CD14-positive monocyte (primary cell): ENCODE data around the gene GPR156. TPM values are rescaled to one million over a fixed set of nuclear protein-coding genes. Genes with fewer than 3 reads are reported as not detected.
"Not testable (repeated sequence)": the region's sequence is repeated elsewhere in the genome, so short reads cannot be mapped to it uniquely, and the experiment has no call there.

Experiments
- DNase-seq, 3 donors: peaks; one replicate each; pipeline ENCODE4 v3.0.0-alpha.2; 2011 to 2022
- H2AFZ ChIP-seq: 2 replicates; pipeline ENCODE4 v1.6.0; 2012; ENCODE audit warnings: mild to moderate bottlenecking, low read depth, low read length, inconsistent platforms; ENCODE audit not compliant: insufficient read depth, poor library complexity, severe bottlenecking
- H3K27ac ChIP-seq, 2 donors: 1 replicate in 1 of 2; 2 replicates in 1 of 2; pipeline ENCODE4 v1.5.1; 2012 to 2013; ENCODE audit warnings: low read length in 2 of 2, control low read depth in 1 of 2, inconsistent platforms in 1 of 2, low read depth in 1 of 2, mild to moderate bottlenecking in 1 of 2
- H3K27me3 ChIP-seq, 2 donors: one replicate each; pipeline versions ENCODE4 v1.6.0 to v1.6.1; 2011 to 2013; ENCODE audit warnings: low read length in 2 of 2; ENCODE audit not compliant: control insufficient read depth in 2 of 2, insufficient read depth in 2 of 2
- H3K36me3 ChIP-seq, 2 donors: replicated peaks in 1 of 2; 1 replicate in 1 of 2; 2 replicates in 1 of 2; pipeline versions ENCODE4 v1.5.1 to v1.6.1; 2012 to 2013; ENCODE audit warnings: low read length in 2 of 2, control low read depth in 1 of 2, inconsistent platforms in 1 of 2, mild to moderate bottlenecking in 1 of 2; ENCODE audit not compliant: insufficient read depth in 2 of 2, control insufficient read depth in 1 of 2
- H3K4me1 ChIP-seq, 2 donors: 1 replicate in 1 of 2; 2 replicates in 1 of 2; pipeline versions ENCODE4 v1.5.1 to v1.6.1; 2012 to 2013; ENCODE audit warnings: low read length in 2 of 2, control low read depth in 1 of 2, inconsistent platforms in 1 of 2, mild to moderate bottlenecking in 1 of 2, moderate library complexity in 1 of 2; ENCODE audit not compliant: insufficient read depth in 2 of 2, control insufficient read depth in 1 of 2
- H3K4me2 ChIP-seq: replicated peaks from 2 replicates; pipeline ENCODE3; 2012; ENCODE audit warnings: low read length, moderate library complexity, mild to moderate bottlenecking; ENCODE audit not compliant: poor library complexity, severe bottlenecking; ENCODE audit errors: extremely low read depth
- H3K4me3 ChIP-seq, 3 experiments: fragments of 200-600 bp in 1 of 3; sonication (generic) in 1 of 3; replicated peaks in 1 of 3; 1 replicate in 2 of 3; 2 replicates in 1 of 3; pipeline ENCODE4 v1.5.1; 2011 to 2013; ENCODE audit warnings: low read length in 3 of 3, mild to moderate bottlenecking in 3 of 3, control low read depth in 2 of 3, low read depth in 2 of 3, inconsistent platforms in 1 of 3, moderate library complexity in 1 of 3
- H3K79me2 ChIP-seq: 2 replicates; pipeline ENCODE4 v1.6.0; 2012; ENCODE audit warnings: mild to moderate bottlenecking, control low read depth, inconsistent platforms, low read length, moderate library complexity; ENCODE audit not compliant: insufficient read depth
- H3K9ac ChIP-seq: 2 replicates; pipeline ENCODE4 v1.6.0; 2017; ENCODE audit warnings: low read length, mild to moderate bottlenecking; ENCODE audit not compliant: insufficient read depth, poor library complexity, severe bottlenecking
- H3K9me3 ChIP-seq, 2 donors: replicated peaks in 1 of 2; 1 replicate in 1 of 2; 2 replicates in 1 of 2; pipeline versions ENCODE4 v1.5.1 to v1.6.1; 2012 to 2013; ENCODE audit warnings: low read length in 2 of 2, control low read depth in 1 of 2; ENCODE audit not compliant: control insufficient read depth in 1 of 2, insufficient read depth in 1 of 2
- H4K20me1 ChIP-seq: 2 replicates; pipeline ENCODE4 v1.6.0; 2012; ENCODE audit warnings: mild to moderate bottlenecking, low read length, control low read depth, moderate library complexity; ENCODE audit not compliant: insufficient read depth
- H3K27ac Mint-ChIP-seq, 7 donors: one replicate each; pipeline ENCODE4 v1.8.0; 2020; ENCODE audit warnings: mild to moderate bottlenecking in 7 of 7, mixed read lengths in 7 of 7, moderate library complexity in 6 of 7, inconsistent platforms in 2 of 7
- H3K27me3 Mint-ChIP-seq, 3 donors: one replicate each; pipeline ENCODE4 v1.8.0; 2021 to 2022; ENCODE audit warnings: low read depth in 3 of 3, mild to moderate bottlenecking in 3 of 3, mixed read lengths in 3 of 3, moderate library complexity in 3 of 3, inconsistent platforms in 1 of 3
- H3K36me3 Mint-ChIP-seq, 2 donors: one replicate each; pipeline ENCODE4 v1.8.0; 2020; ENCODE audit warnings: mixed read lengths in 2 of 2, inconsistent platforms in 1 of 2, mild to moderate bottlenecking in 1 of 2
- H3K4me1 Mint-ChIP-seq: one replicate; pipeline ENCODE4 v1.8.0; 2020; ENCODE audit warnings: mild to moderate bottlenecking, mixed read lengths
- H3K4me3 Mint-ChIP-seq, 2 donors: one replicate each; pipeline ENCODE4 v1.8.0; 2020; ENCODE audit warnings: mild to moderate bottlenecking in 2 of 2, mixed read lengths in 2 of 2, moderate library complexity in 1 of 2
- H3K9me3 Mint-ChIP-seq, 7 donors: one replicate each; pipeline ENCODE4 v1.8.0; 2020 to 2022; ENCODE audit warnings: mixed read lengths in 7 of 7, mild to moderate bottlenecking in 6 of 7, moderate library complexity in 6 of 7, inconsistent platforms in 2 of 7
- CTCF ChIP-seq: fragments of 200-600 bp; IDR thresholded peaks from one replicate; pipeline ENCODE4 v1.8.0; 2022; ENCODE audit warnings: antibody characterized with exemption, mild to moderate bottlenecking
- WGBS: methylation state at CpG from one replicate; pipeline ENCODE4 v1.1.5; 2013; ENCODE audit warnings: missing lambda C conversion rate; ENCODE audit not compliant: insufficient coverage; 5-methylcytosine and 5-hydroxymethylcytosine counted together
- intact Hi-C, 2 donors: fragments of 100-400 bp; cut with micrococcal nuclease; formaldehyde crosslinking; loops; one replicate each; pipeline versions ENCODE4 v1.15.0 to v1.15.1; 2023
- polyA plus RNA-seq, 3 donors: library from polyadenylated mRNA; depleted of rRNA in 1 of 3; unstranded in 2 of 3; stranded (reverse) in 1 of 3; fragments of 300-500 nt in 2 of 3; fragments of >200 nt in 1 of 3; fragmentation: Illumina TruSeq in 2 of 3; gene quantifications; 1 replicate in 2 of 3; 2 replicates in 1 of 3; pipeline ENCODE4 v1.2.3, GENCODE V29; 2012 to 2021

The GPR156 gene
- polyA plus RNA-seq, 3 donors = not detected

- no peaks in the 10 kb centered on the region for H3K36me3 ChIP-seq
- H3K9me3 ChIP-seq = no peaks in the 10 kb centered on the region
- H3K9ac ChIP-seq = no peak overlapping the region
- H3K4me2 ChIP-seq = no peak overlapping the region
- H2AFZ ChIP-seq = no peak overlapping the region
- no peak overlapping the region for H3K4me3 Mint-ChIP-seq
- no peak overlapping the region for H3K27ac Mint-ChIP-seq
- H3K4me1 Mint-ChIP-seq = no peaks in the 10 kb centered on the region
- H3K79me2 ChIP-seq = no peaks in the 10 kb centered on the region
- no peaks in the 10 kb centered on the region for H3K36me3 Mint-ChIP-seq
- no peak overlapping the region for H3K27ac ChIP-seq
- no peaks in the 10 kb centered on the region for H3K27me3 ChIP-seq
- no peaks in the 10 kb centered on the region for H3K4me1 ChIP-seq
- peaks cover 0 to 3% (median under 1%) of the 10 kb centered on the region in 7 donors for H3K9me3 Mint-ChIP-seq
- peaks cover 0 to 2% (median 0%) of the 10 kb centered on the region in 3 donors for H3K27me3 Mint-ChIP-seq
- no peak for DNase-seq
- no peak overlapping the region for H3K4me3 ChIP-seq
- TF ChIP-seq CTCF = no peak
- intact Hi-C loops = no loop called here
- H4K20me1 ChIP-seq = no peaks in the 10 kb centered on the region
Measured at GRCh38 chr3:120298996-120299395, 14.0 kb upstream of the GPR156 start.

GRCh38 chr3:120291552-120291951 lies 6.5 kb upstream of the GPR156 start:
- H3K4me2 ChIP-seq, H3K4me3 ChIP-seq, H3K4me3 Mint-ChIP-seq, H3K9ac ChIP-seq, intact Hi-C loops, DNase-seq, H4K20me1 ChIP-seq, H3K79me2 ChIP-seq, H2AFZ ChIP-seq, H3K4me1 Mint-ChIP-seq, H3K36me3 ChIP-seq, H3K4me1 ChIP-seq, H3K27ac ChIP-seq, H3K27me3 ChIP-seq, H3K36me3 Mint-ChIP-seq, H3K27ac Mint-ChIP-seq: not testable (repeated sequence)
- peaks cover 0 to 18% of the 10 kb centered on the region in 2 donors for H3K9me3 ChIP-seq
- Mint-ChIP-seq H3K27me3 (peaks cover 14 to 15% (median 14%) of the 10 kb centered on the region in 3 donors), H3K9me3 (peaks cover 10 to 34% (median 30%) of the 10 kb centered on the region in 7 donors)
- WGBS = no CpG with 5 or more reads among the region's 2 CpGs
